SK-N-DZ (cell line): Measurements from ENCODE around the gene PRDM1. TPM values are rescaled to one million over a fixed set of nuclear protein-coding genes. Genes with fewer than 3 reads are reported as not detected.
A peak's percentile ranks its signal among the peaks of the same experiment; 100 is the strongest.

Experiments used
- DNase-seq: peaks from one replicate; pipeline ENCODE4 v3.0.0-alpha.2; 2015; ENCODE audit warnings: low spot score
- polyA plus RNA-seq, 2 experiments: library from polyadenylated mRNA; depleted of rRNA; stranded (reverse); fragments of >200 nt; gene quantifications; 2 replicates each; pipeline ENCODE4 v1.2.3, GENCODE V29; 2014

The PRDM1 gene
- polyA plus RNA-seq (2014; cell fraction: cytosol; rRNA removed): not detected in 2 replicates
- polyA plus RNA-seq (2014; cell fraction: nucleus; rRNA removed): not detected in 2 replicates

- peak; percentile 40 for DNase-seq
These were observed at the start of gene PRDM1 for GRCh38 chr6:106085984-106086813. PRDM1 (plus strand) TSS chr6:106086336; CDS start chr6:106086554, 218 bp downstream.

GRCh38 chr6:106037060-106037459 lies 49.1 kb upstream of the PRDM1 start:
- DNase-seq: no peak

- DNase-seq: no peak
These were observed 46.1 kb upstream of the PRDM1 start for GRCh38 chr6:106039897-106040592.

GRCh38 chr6:106044151-106044550 lies 42.0 kb upstream of the PRDM1 start:
- DNase-seq: no peak

GRCh38 chr6:106045077-106045476 lies 41.1 kb upstream of the PRDM1 start:
- DNase-seq: no peak

- DNase-seq: no peak
These were observed 39.9 kb upstream of the PRDM1 start for GRCh38 chr6:106046116-106046853.

GRCh38 chr6:106046854-106047200 lies 39.3 kb upstream of the PRDM1 start:
- DNase-seq: no peak

- no peak for DNase-seq
These were observed 37.8 kb upstream of the PRDM1 start for GRCh38 chr6:106048336-106048735.

GRCh38 chr6:106050538-106050937 lies 35.6 kb upstream of the PRDM1 start:
- no peak for DNase-seq

- DNase-seq: no peak
These were observed 34.9 kb upstream of the PRDM1 start for GRCh38 chr6:106051226-106051625.

- DNase-seq: no peak
These were observed 32.5 kb upstream of the PRDM1 start for GRCh38 chr6:106053484-106054205.

GRCh38 chr6:106055489-106055888 lies 30.6 kb upstream of the PRDM1 start:
- DNase-seq: no peak

GRCh38 chr6:106056060-106056745 lies 29.9 kb upstream of the PRDM1 start:
- no peak for DNase-seq

- no peak for DNase-seq
These were observed 29.3 kb upstream of the PRDM1 start for GRCh38 chr6:106056746-106057390.

- DNase-seq: no peak
These were observed 26.8 kb upstream of the PRDM1 start for GRCh38 chr6:106059331-106059730.

GRCh38 chr6:106060167-106060566 lies 26.0 kb upstream of the PRDM1 start:
- no peak for DNase-seq

GRCh38 chr6:106063448-106063850 lies 22.7 kb upstream of the PRDM1 start:
- no peak for DNase-seq

- peak; percentile 13 for DNase-seq
These were observed 22.0 kb upstream of the PRDM1 start for GRCh38 chr6:106064142-106064541.

GRCh38 chr6:106064756-106065155 lies 21.4 kb upstream of the PRDM1 start:
- DNase-seq: no peak

GRCh38 chr6:106066989-106067388 lies 19.1 kb upstream of the PRDM1 start:
- no peak for DNase-seq
